Endodermal cell (in vitro differentiated cells): ENCODE results near the gene GABRR1. TPM values are rescaled to one million over a fixed set of nuclear protein-coding genes. Genes with fewer than 3 reads are reported as not detected.

Experiments used
- DNase-seq: peaks from one replicate; pipeline ENCODE4 v3.0.0-alpha.2; 2017
- H3K27ac ChIP-seq: 2 replicates; pipeline ENCODE4 v1.5.1; 2013; ENCODE audit warnings: mild to moderate bottlenecking, low read depth, low read length, moderate library complexity
- H3K27me3 ChIP-seq: 2 replicates; pipeline ENCODE4 v1.6.1; 2013; ENCODE audit warnings: mild to moderate bottlenecking, low read length, moderate library complexity; ENCODE audit not compliant: insufficient read depth, control insufficient read depth, poor library complexity, severe bottlenecking
- H3K36me3 ChIP-seq: 2 replicates; pipeline ENCODE4 v1.7.0; 2013; ENCODE audit warnings: mild to moderate bottlenecking, low read length, moderate library complexity; ENCODE audit not compliant: control insufficient read depth, insufficient read depth
- H3K4me1 ChIP-seq: one replicate; pipeline ENCODE4 v1.7.0; 2013; ENCODE audit warnings: low read length; ENCODE audit not compliant: control insufficient read depth, insufficient read depth
- H3K4me3 ChIP-seq: 2 replicates; pipeline ENCODE4 v1.5.1; 2013; ENCODE audit warnings: mild to moderate bottlenecking, low read length, moderate library complexity
- H3K9ac ChIP-seq: 2 replicates; pipeline ENCODE4 v1.6.1; 2013; ENCODE audit warnings: mild to moderate bottlenecking, low read length, moderate library complexity; ENCODE audit not compliant: poor library complexity, severe bottlenecking; ENCODE audit errors: extremely low read depth
- H3K9me3 ChIP-seq: 2 replicates; pipeline ENCODE4 v1.6.1; 2013; ENCODE audit warnings: mild to moderate bottlenecking, low read length, moderate library complexity; ENCODE audit not compliant: control insufficient read depth
- H3K27ac Mint-ChIP-seq: 2 replicates; pipeline ENCODE4 v1.8.0; 2020; ENCODE audit warnings: mixed read lengths
- H3K27me3 Mint-ChIP-seq: 2 replicates; pipeline ENCODE4 v1.8.0; 2021; ENCODE audit warnings: mild to moderate bottlenecking, mixed read lengths; ENCODE audit not compliant: insufficient read depth
- H3K36me3 Mint-ChIP-seq: 2 replicates; pipeline ENCODE4 v1.8.0; 2020; ENCODE audit warnings: low read depth, mixed read lengths
- H3K4me1 Mint-ChIP-seq: 2 replicates; pipeline ENCODE4 v1.8.0; 2020; ENCODE audit warnings: mixed read lengths
- H3K4me3 Mint-ChIP-seq: 2 replicates; pipeline ENCODE4 v1.8.0; 2020; ENCODE audit warnings: mild to moderate bottlenecking, moderate library complexity, mixed read lengths
- H3K9me3 Mint-ChIP-seq: 2 replicates; pipeline ENCODE4 v1.8.0; 2020; ENCODE audit warnings: mild to moderate bottlenecking, mixed read lengths
- WGBS, 2 experiments: methylation state at CpG; one replicate each; pipeline versions ENCODE4 v1.1.5 to v1.1.7; 2013; ENCODE audit warnings: missing lambda C conversion rate in 2 of 2, mixed read lengths in 1 of 2; ENCODE audit not compliant: insufficient coverage in 1 of 2, insufficient read length in 1 of 2; 5-methylcytosine and 5-hydroxymethylcytosine counted together
- total RNA-seq, 2 donors: library from RNA; stranded (reverse); fragmentation: NEBNext Ultra II Directional in 1 of 2; extraction: Animal tissue kit (Norgen Biotek cat#: 25700) in 1 of 2; gene quantifications; 2 replicates in 1 of 2; 3 replicates in 1 of 2; pipeline ENCODE4 v1.2.1, GENCODE V29; 2021
- TF ChIP-seq, protein P1 (sequence below): fragments of 200-600 bp; sonication (generic); conservative IDR thresholded peaks from 2 replicates; pipeline ENCODE4 v1.5.0; 2021; ENCODE audit warnings: antibody characterized with exemption, mild to moderate bottlenecking

GABRR1 gene
- total RNA-seq, 2 donors from 2014 or later = 0.46 TPM; not detected in 1

DNA sequence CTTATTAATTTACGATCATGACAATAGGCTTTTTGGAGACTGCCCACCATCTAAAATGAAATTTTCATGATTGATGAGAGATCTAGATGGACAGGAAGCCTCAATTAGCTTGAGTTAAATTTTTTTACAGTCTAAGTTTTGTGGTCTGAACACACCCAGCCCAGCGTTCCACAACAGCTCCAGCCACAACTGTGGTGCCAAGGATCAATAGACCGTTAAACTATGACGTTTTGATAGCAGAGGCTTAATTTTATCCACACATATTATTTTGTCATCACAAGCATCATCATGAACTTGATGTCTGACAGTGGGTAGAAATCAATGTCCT, 5.5 kb upstream of the GABRR1 start:
- H3K27me3 Mint-ChIP-seq = peaks cover 5% of the 10 kb centered on the region

GRCh38 chr6:89221971-89222711, 5.0 kb upstream of the GABRR1 start:
- H3K27me3 ChIP-seq = no peaks in the 10 kb centered on the region
- Mint-ChIP-seq H3K36me3 (peaks cover 3% of the 10 kb centered on the region), H3K27ac (no peak overlapping the region), H3K4me3 (no peak overlapping the region), H3K27me3 (peaks cover 5% of the 10 kb centered on the region), H3K4me1 (peaks cover 4% of the 10 kb centered on the region), H3K9me3 (peaks cover 20% of the 10 kb centered on the region)
- no peak overlapping the region for H3K9ac ChIP-seq
- H3K36me3 ChIP-seq = no peaks in the 10 kb centered on the region
- TF ChIP-seq, protein P1, sequence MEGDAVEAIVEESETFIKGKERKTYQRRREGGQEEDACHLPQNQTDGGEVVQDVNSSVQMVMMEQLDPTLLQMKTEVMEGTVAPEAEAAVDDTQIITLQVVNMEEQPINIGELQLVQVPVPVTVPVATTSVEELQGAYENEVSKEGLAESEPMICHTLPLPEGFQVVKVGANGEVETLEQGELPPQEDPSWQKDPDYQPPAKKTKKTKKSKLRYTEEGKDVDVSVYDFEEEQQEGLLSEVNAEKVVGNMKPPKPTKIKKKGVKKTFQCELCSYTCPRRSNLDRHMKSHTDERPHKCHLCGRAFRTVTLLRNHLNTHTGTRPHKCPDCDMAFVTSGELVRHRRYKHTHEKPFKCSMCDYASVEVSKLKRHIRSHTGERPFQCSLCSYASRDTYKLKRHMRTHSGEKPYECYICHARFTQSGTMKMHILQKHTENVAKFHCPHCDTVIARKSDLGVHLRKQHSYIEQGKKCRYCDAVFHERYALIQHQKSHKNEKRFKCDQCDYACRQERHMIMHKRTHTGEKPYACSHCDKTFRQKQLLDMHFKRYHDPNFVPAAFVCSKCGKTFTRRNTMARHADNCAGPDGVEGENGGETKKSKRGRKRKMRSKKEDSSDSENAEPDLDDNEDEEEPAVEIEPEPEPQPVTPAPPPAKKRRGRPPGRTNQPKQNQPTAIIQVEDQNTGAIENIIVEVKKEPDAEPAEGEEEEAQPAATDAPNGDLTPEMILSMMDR = no peak
- 85 to 88% methylated on average over 7 of the region's 7 CpGs for WGBS, 2 experiments
- DNase-seq = no peak
- no peaks in the 10 kb centered on the region for H3K4me1 ChIP-seq
- H3K27ac ChIP-seq = no peak overlapping the region
- H3K4me3 ChIP-seq = no peak overlapping the region
- H3K9me3 ChIP-seq = no peaks in the 10 kb centered on the region

More for the DNA sequence above, 5.5 kb upstream of the GABRR1 start:
- Histone ChIP-seq H3K36me3 (no peaks in the 10 kb centered on the region), H3K4me3 (no peak overlapping the region), H3K9me3 (no peaks in the 10 kb centered on the region), H3K27me3 (no peaks in the 10 kb centered on the region), H3K4me1 (no peaks in the 10 kb centered on the region), H3K27ac (no peak overlapping the region), H3K9ac (no peak overlapping the region)
- Mint-ChIP-seq H3K4me3 (no peak overlapping the region), H3K27ac (no peak overlapping the region), H3K9me3 (peaks cover 20% of the 10 kb centered on the region), H3K4me1 (peaks cover under 1% of the 10 kb centered on the region), H3K36me3 (peaks cover 3% of the 10 kb centered on the region)
- TF ChIP-seq, protein P1 = no peak
- DNase-seq = no peak
- WGBS, 2 experiments = 90 to 94% methylated on average over 2 to 4 of the region's 4 CpGs

- H3K4me1 ChIP-seq = no peaks in the 10 kb centered on the region
- peaks cover 20% of the 10 kb centered on the region for H3K9me3 Mint-ChIP-seq
- TF ChIP-seq, protein P1 = no peak
- H3K27me3 ChIP-seq = no peaks in the 10 kb centered on the region
- H3K9me3 ChIP-seq = no peaks in the 10 kb centered on the region
- no peaks in the 10 kb centered on the region for H3K36me3 ChIP-seq
- H3K9ac ChIP-seq = no peak overlapping the region
- no peak overlapping the region for H3K27ac Mint-ChIP-seq
- peaks cover 3% of the 10 kb centered on the region for H3K36me3 Mint-ChIP-seq
- no peak overlapping the region for H3K4me3 Mint-ChIP-seq
- peaks cover 5% of the 10 kb centered on the region for H3K27me3 Mint-ChIP-seq
- peaks cover 4% of the 10 kb centered on the region for H3K4me1 Mint-ChIP-seq
- 83 to 100% methylated on average over 2 to 3 of the region's 3 CpGs for whole genome bisulfite sequencing, 2 experiments
- DNase-seq = no peak
- no peak overlapping the region for H3K4me3 ChIP-seq
- no peak overlapping the region for H3K27ac ChIP-seq
Observed at GRCh38 chr6:89221129-89221528, 4.0 kb upstream of the GABRR1 start.
